Stimulated activated naive CD4-positive, alpha-beta T cell (primary cell): Measurements from ENCODE around the gene SRGAP3.

Experiments
- DNase-seq, 6 experiments: peaks; one replicate each; lab custom pipeline; 2025; lab: John Stamatoyannopoulos, UW

The SRGAP3 gene

GRCh38 chr3:9081184-9081818 is 168.1 kb downstream of the SRGAP3 start:
- DNase-seq: no peak

DNA sequence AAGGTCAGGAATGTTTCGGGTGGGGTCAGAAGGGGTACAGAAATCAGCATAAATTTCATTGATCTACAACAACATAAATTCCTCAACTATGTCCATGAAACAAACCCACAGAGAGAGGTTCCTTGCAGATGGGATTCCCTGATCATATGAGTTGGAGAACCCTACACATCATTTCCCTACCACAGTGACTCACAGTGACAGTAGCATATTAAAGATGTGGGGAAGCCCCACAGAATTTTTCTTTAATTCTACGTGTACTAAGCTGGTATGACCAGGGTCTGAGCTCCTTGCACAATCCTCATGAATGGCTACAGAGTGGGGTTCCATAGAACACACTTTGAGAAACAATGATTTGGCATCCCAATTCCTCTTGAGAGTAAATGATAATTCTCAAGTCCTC is 169.3 kb downstream of the SRGAP3 start:
- no peak for DNase-seq

DNA sequence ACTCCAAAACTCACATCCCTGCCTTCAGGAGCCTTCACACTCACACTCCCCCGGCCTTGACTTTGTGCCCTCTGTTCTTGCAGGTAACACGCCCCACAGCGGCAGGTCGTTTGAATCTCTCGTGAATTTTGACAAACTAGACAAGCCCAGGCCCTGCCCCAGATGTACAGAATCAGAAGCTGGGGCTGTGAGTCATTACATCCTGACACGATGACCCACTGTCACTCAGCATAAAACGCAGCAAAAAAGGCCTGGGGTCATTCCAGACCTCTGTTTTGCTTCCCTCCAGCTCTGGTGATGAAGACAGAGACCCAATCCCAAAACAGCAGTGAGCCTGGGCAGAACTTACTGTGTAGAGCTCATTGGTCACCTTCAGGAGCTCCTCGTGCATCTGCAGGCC is 169.8 kb downstream of the SRGAP3 start:
- DNase-seq: no peak

- DNase-seq: no peak
These were observed 170.7 kb downstream of the SRGAP3 start for GRCh38 chr3:9078561-9079240.

DNA sequence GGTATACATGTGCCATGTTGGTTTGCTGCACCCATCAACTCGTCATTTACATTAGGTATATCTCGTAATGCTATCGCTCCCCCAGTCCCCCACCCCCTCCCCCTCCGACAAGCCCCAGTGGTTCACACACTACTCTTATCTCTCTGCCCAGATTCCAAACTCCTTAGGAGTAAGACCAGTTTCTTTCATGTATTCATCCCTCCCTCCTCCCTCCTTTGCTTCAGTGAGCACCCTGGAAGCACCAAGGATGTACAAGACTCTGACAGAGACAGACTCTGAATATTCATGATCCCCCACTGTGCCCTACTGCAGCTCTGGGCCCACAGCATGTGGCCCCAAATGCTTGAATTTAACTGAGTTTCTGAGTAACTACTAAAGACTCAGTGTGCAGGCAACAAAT is 172.4 kb downstream of the SRGAP3 start:
- DNase-seq: no peak

- no peak for DNase-seq
These were observed 173.7 kb downstream of the SRGAP3 start for GRCh38 chr3:9075762-9076161.

- DNase-seq: no peak
These were observed 175.4 kb downstream of the SRGAP3 start for GRCh38 chr3:9074079-9074478.

DNA sequence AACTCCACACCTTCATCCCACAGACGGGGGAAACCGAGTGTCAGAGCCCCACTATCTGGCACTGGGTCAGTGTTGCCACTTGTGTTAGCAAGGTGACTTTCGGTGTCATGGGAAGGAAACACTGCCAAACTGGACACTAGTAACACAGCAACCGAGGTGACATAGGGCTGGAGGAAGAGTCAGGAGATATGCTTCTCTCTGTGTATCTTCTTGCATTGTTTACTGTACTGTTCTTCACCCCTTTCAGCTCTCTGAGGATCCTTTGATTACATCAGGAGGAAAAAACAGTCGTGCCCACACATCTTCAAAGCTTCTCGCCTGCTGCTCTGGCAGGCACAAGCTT is 176.8 kb downstream of the SRGAP3 start:
- DNase-seq: no peak

DNA sequence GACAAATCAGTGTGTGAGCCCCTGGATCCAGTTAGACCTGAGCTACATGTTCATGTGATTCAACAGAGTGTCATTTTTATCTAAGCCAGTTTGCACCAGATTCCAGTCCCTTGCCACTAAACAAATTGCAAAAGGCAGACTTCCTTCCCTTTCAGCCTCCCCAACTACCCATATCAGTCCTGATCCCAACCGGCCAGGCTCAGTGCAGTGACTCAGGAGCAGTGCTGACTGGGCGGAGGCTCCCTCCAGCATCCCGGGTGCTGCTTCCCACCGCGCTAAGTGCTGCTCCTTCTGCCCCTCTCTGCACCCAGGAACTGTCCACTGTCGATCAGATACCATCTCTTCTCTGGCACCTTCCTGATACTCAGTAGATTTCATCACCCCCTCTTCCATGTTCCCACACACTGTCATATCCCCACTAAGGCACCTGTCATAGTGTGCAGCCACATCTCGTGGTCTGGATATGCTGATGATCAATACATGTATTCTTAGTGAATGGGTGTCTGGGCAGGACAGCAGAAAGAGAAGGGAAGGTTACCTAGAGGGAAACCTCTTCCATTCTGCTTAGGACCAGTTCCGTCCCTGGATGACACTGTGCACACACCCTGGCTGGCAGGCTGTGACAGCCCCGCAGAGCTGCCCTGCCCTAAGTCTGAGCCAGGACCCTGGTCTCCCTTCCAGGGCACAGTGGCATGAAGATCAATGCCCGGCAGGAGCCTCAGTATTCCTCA is 177.3 kb downstream of the SRGAP3 start:
- no peak for DNase-seq

- DNase-seq: no peak
These were observed 178.5 kb downstream of the SRGAP3 start for GRCh38 chr3:9070961-9071360.

GRCh38 chr3:9069971-9070370 is 179.5 kb downstream of the SRGAP3 start:
- DNase-seq: no peak

GRCh38 chr3:9068051-9068450 is 181.4 kb downstream of the SRGAP3 start:
- DNase-seq: no peak

GRCh38 chr3:9067352-9067975 is 182.0 kb downstream of the SRGAP3 start:
- DNase-seq: peak in 1 of 6 experiments; percentile 5

DNA sequence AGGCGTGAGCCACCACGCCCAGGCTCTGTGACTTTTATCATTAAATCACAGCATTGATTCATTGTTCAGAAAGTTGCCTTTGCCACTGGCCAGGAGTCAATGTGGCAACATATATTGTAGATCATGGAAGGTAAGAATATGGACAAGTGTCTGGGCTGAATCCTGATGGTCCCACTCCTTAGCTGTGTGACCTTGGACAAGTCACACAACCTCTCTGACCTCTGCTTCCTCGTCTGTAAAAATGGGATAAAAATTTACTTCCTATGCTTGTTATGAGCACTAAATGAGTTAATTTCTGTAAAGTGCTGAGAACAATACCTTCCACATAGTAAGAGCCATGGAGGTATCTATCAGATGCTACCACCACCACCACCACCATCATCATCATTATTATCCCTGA is 182.7 kb downstream of the SRGAP3 start:
- DNase-seq: no peak

DNA sequence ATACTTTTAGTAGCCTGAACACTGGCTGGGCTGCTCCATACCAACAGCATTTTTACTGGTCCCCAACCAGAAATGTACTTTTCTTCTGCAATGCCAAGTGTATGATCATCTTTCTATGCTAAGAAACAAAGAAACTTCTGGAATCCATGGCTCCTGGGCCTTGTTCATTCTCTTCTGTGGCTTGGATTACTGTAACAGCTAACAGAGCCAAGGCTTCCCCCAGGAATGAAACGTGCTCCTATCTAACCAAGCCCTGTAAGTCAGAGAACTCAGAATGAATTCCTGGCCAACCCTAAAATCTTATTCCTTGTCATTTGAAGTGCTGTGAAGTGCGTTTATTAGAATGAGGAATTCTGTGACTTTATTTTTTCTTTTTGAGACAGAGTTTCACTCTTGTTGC is 183.3 kb downstream of the SRGAP3 start:
- DNase-seq: no peak

- DNase-seq: no peak
These were observed 184.6 kb downstream of the SRGAP3 start for GRCh38 chr3:9064850-9065249.

- no peak for DNase-seq
These were observed 185.2 kb downstream of the SRGAP3 start for GRCh38 chr3:9064251-9064650.

GRCh38 chr3:9062570-9062969 is 186.9 kb downstream of the SRGAP3 start:
- DNase-seq: no peak

- no peak for DNase-seq
These were observed 187.8 kb downstream of the SRGAP3 start for GRCh38 chr3:9061634-9062033.

DNA sequence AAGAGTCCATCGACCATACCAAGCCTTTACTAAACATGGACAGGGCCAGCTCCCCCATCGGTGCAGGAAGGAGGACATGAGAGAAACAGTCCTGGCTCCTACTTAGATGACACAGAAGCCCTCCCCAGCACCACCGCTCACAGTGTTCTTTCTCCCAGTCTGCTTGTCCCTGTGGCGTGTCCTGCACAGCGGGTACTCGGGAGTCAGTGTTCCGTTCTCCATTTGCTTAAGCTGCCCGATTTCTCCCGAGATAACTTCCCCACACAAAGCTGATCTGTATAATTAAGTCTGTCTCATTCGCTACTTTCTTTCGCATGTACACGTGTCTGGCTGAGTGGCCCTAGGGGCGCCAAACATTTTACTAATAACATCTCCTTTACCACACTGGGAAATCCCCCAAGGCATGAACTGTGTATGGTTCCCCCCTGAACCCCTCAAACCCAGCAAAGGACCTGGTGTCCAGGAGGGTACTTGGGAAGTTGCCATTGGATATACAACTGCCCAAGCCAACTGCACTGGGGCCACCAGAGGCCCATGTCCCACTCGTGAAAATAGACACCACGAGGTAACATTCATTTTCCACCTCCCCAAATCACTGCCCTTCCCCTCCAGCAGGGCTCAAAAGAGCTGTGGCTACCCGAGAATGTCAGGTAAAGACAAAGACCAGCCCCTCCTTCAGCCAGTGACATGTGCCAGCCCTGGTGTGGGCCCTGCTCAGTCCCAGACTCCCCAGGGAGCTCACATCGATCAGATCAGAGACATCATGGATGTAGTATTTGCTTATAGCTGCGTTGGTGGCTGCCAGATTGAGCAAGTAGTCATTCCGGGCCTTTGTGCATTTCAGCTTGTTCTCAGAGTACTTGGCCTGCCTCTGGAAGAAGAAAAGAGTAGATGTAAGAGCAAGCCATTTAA is 189.7 kb downstream of the SRGAP3 start:
- DNase-seq: no peak

DNA sequence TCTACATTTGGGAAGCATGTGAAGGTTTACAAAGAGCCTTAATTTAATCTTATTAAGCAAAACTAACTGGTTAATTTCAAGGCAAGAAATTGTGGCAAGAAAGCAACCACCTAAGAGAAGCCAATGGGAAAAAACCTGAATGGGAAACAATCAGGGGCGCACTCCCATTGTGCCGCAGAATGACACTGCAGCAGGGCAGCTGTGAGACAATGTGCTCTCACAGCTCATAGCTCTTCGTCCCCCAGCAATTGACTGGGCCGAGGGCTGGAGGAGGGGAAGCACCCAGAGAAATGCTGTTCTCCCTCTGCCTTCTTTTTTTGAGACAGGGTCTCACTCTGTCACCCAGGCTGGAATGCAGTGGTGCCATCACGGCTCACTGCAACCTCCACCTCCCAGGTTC is 192.9 kb downstream of the SRGAP3 start:
- DNase-seq: no peak
